Measurements from ENCODE around the gene GPR158. TPM values are rescaled to one million over a fixed set of nuclear protein-coding genes. Genes with fewer than 3 reads are reported as not detected.

The GPR158 gene
- total RNA-seq, 2 experiments from 2014 or later = not detected

DNA sequence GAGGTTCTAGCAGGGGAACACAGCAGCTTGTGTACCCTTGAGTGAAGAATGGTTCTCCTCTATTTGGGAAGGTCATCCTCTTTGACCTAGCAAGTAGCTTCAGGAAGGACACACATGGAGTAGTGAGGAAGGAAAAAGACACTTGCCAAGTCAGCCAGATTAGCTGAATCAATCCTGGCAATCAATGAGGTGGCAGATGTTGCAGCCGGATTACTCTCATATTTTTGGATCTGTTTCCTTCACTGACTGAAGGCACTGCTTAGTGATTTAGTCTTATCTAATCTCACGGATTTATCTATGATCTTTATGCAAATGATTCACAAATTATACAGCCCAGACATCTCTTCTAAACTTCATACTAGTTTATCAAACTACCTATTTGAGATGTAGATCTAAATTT, 218.8 kb downstream of the GPR158 start:
- intact Hi-C loops (cut with micrococcal nuclease; ENCODE audit: unreplicated experiment) = no loop called here
- ChIA-PET CTCF (ENCODE audit: unreplicated experiment) (no interaction called here), POLR2A (interaction anchor here (0.6 kb wide), 2 partner anchors 18 to 70 kb away, joined by 3 to 4 read pairs; no protein-coding TSS in a partner anchor)
- no TSS peak for BruUV-seq (replicated peaks)
- TF ChIP-seq, protein P1, sequence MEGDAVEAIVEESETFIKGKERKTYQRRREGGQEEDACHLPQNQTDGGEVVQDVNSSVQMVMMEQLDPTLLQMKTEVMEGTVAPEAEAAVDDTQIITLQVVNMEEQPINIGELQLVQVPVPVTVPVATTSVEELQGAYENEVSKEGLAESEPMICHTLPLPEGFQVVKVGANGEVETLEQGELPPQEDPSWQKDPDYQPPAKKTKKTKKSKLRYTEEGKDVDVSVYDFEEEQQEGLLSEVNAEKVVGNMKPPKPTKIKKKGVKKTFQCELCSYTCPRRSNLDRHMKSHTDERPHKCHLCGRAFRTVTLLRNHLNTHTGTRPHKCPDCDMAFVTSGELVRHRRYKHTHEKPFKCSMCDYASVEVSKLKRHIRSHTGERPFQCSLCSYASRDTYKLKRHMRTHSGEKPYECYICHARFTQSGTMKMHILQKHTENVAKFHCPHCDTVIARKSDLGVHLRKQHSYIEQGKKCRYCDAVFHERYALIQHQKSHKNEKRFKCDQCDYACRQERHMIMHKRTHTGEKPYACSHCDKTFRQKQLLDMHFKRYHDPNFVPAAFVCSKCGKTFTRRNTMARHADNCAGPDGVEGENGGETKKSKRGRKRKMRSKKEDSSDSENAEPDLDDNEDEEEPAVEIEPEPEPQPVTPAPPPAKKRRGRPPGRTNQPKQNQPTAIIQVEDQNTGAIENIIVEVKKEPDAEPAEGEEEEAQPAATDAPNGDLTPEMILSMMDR (conservative IDR thresholded peaks at IDR 0.05; ENCODE audit: low read length) = no peak
- TF ChIP-seq EZH2phosphoT487 (IDR thresholded peaks at IDR 0.05; ENCODE audit: borderline replicate concordance, low read depth, low read length) = no peak
- H3K27ac ChIP-seq (ENCODE audit: low read depth, low read length, poor library complexity, severe bottlenecking) = no peak overlapping the region
- no peaks in the 10 kb centered on the region for H3K79me2 ChIP-seq (ENCODE audit: insufficient read depth, low read depth, low read length)
- H4K20me1 ChIP-seq (ENCODE audit: insufficient read depth, low read length) = no peaks in the 10 kb centered on the region
- H2AFZ ChIP-seq (ENCODE audit: low read length) = no peak overlapping the region
- H3K36me3 ChIP-seq (ENCODE audit: insufficient read depth, low read length) = no peaks in the 10 kb centered on the region
- no peaks in the 10 kb centered on the region for H3K9me2 ChIP-seq (ENCODE audit: insufficient read depth, low read length)
- no peaks in the 10 kb centered on the region for H3K9me3 ChIP-seq (ENCODE audit: low read length)
- no peak for DNase-seq (ENCODE audit: low spot score)
- H3K4me1 ChIP-seq (ENCODE audit: insufficient read depth, low read length, poor library complexity, severe bottlenecking) = no peaks in the 10 kb centered on the region
- no peak overlapping the region for H3K4me3 ChIP-seq (ENCODE audit: low read depth, low read length, poor library complexity, severe bottlenecking)
- H3K4me2 ChIP-seq (ENCODE audit: low read length) = no peak overlapping the region

DNA sequence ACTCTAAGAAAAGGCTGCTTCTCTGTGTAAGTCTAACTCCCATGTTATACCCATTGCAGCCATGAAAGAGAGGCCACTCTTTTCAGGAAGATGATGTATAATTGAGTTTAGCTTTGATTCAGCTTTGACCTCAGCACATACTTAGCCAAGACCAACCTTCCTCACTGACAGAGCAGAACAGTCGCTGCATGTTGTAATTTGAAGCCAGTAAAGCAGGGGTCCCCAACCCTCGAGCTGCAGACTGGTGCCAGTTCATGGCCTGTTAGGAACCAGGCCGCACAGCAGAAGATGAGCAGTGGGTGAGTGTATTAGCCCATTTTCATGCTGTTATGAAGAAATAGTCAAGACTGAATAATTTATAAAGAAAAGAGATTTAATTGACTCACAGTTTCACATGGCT, 223.9 kb downstream of the GPR158 start:
- TF ChIP-seq, protein P1 (conservative IDR thresholded peaks at IDR 0.05; ENCODE audit: low read length) = no peak
- TF ChIP-seq EZH2phosphoT487 (IDR thresholded peaks at IDR 0.05; ENCODE audit: borderline replicate concordance, low read depth, low read length) = no peak
- H2AFZ ChIP-seq (ENCODE audit: low read length) = no peak overlapping the region
- no peaks in the 10 kb centered on the region for H3K4me1 ChIP-seq (ENCODE audit: insufficient read depth, low read length, poor library complexity, severe bottlenecking)
- CTCF ChIA-PET (ENCODE audit: unreplicated experiment) = no interaction called here
- no peaks in the 10 kb centered on the region for H3K36me3 ChIP-seq (ENCODE audit: insufficient read depth, low read length)
- POLR2A ChIA-PET = no interaction called here
- no TSS peak for BruUV-seq (replicated peaks)
- no peak for DNase-seq (ENCODE audit: low spot score)
- H3K9me2 ChIP-seq (ENCODE audit: insufficient read depth, low read length) = no peaks in the 10 kb centered on the region
- no peaks in the 10 kb centered on the region for H4K20me1 ChIP-seq (ENCODE audit: insufficient read depth, low read length)
- no peak overlapping the region for H3K4me2 ChIP-seq (ENCODE audit: low read length)
- no peak overlapping the region for H3K4me3 ChIP-seq (ENCODE audit: low read depth, low read length, poor library complexity, severe bottlenecking)
- H3K9me3 ChIP-seq (ENCODE audit: low read length) = no peaks in the 10 kb centered on the region
- H3K27ac ChIP-seq (ENCODE audit: low read depth, low read length, poor library complexity, severe bottlenecking) = no peak overlapping the region
- no peaks in the 10 kb centered on the region for H3K79me2 ChIP-seq (ENCODE audit: insufficient read depth, low read depth, low read length)
- intact Hi-C loops (cut with micrococcal nuclease; ENCODE audit: unreplicated experiment) = no loop called here

DNA sequence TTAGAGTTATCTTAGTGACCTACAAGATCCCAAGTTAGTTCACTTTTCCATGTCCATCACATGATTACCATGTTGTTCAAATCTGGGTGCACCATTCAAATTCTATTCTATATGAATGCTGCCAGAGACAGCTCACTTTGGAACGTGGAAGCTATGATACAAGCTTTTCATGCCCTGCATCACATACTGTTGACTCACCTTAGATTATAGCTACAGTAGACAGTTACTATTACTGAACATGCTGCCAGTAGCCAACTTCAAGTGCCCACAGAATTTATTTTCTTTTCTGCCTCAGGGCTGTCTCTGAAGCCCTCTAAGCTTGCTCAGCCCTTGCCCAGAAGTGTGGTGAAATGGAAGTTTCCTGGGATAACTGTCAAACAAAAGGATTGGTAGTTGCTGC, 231.1 kb downstream of the GPR158 start:
- Histone ChIP-seq H3K79me2 (ENCODE audit: insufficient read depth, low read depth, low read length) (no peaks in the 10 kb centered on the region), H3K9me2 (ENCODE audit: insufficient read depth, low read length) (no peaks in the 10 kb centered on the region), H3K4me3 (ENCODE audit: low read depth, low read length, poor library complexity, severe bottlenecking) (no peak overlapping the region), H3K9me3 (ENCODE audit: low read length) (no peaks in the 10 kb centered on the region), H2AFZ (ENCODE audit: low read length) (no peak overlapping the region), H3K4me2 (ENCODE audit: low read length) (no peak overlapping the region), H3K27ac (ENCODE audit: low read depth, low read length, poor library complexity, severe bottlenecking) (no peak overlapping the region), H4K20me1 (ENCODE audit: insufficient read depth, low read length) (no peaks in the 10 kb centered on the region), H3K36me3 (ENCODE audit: insufficient read depth, low read length) (no peaks in the 10 kb centered on the region), H3K4me1 (ENCODE audit: insufficient read depth, low read length, poor library complexity, severe bottlenecking) (no peaks in the 10 kb centered on the region)
- ChIA-PET POLR2A (interaction anchor here (0.7 kb wide), 2 partner anchors 297 to 347 kb away, joined by 3 to 4 read pairs; no protein-coding TSS in a partner anchor), CTCF (ENCODE audit: unreplicated experiment) (no interaction called here)
- no TSS peak for BruUV-seq (replicated peaks)
- no peak for TF ChIP-seq EZH2phosphoT487 (IDR thresholded peaks at IDR 0.05; ENCODE audit: borderline replicate concordance, low read depth, low read length)
- TF ChIP-seq, protein P1 (conservative IDR thresholded peaks at IDR 0.05; ENCODE audit: low read length) = no peak
- DNase-seq (ENCODE audit: low spot score) = no peak
- intact Hi-C loops (cut with micrococcal nuclease; ENCODE audit: unreplicated experiment) = no loop called here

Measured in OCI-LY7 (cell line).